Astrocyte of the spinal cord (primary cell): ENCODE data around the gene OPRL1.
"Not testable (repeated sequence)": the region's sequence is repeated elsewhere in the genome, so short reads cannot be mapped to it uniquely, and the experiment has no call there.

ENCODE experiments used
- DNase-seq: peaks from one replicate; pipeline ENCODE4 v3.0.0; 2011; ENCODE audit warnings: low read depth, low spot score
- H3K4me3 ChIP-seq: 2 replicates; pipeline ENCODE4 v1.5.1; 2011; ENCODE audit warnings: low read depth, mild to moderate bottlenecking, low read length, moderate library complexity
- CTCF ChIP-seq: IDR thresholded peaks from 2 replicates; pipeline ENCODE4 v1.5.1; 2012; ENCODE audit warnings: low read depth, mild to moderate bottlenecking, low read length, inconsistent platforms
- in situ Hi-C: cut with HindIII; loops from 2 replicates; pipeline ENCODE4 v1.10.0; 2017; ENCODE audit warnings: low sequenced_read_pairs

The OPRL1 gene

GRCh38 chr20:64116541-64117431 is 36.9 kb downstream of the OPRL1 start:
- H3K4me3 ChIP-seq: no peak overlapping the region
- DNase-seq: no peak

GRCh38 chr20:64117432-64117777 is 37.5 kb downstream of the OPRL1 start:
- H3K4me3 ChIP-seq, in situ Hi-C loops, DNase-seq: not testable (repeated sequence)

More at GRCh38 chr20:64116541-64117431, 36.9 kb downstream of the OPRL1 start:
- no peak for TF ChIP-seq CTCF
- in situ Hi-C loops: no loop called here

- no peak overlapping the region for H3K4me3 ChIP-seq
- DNase-seq: no peak
- in situ Hi-C loops: no loop called here
- no peak for TF ChIP-seq CTCF
Measured at GRCh38 chr20:64119301-64119680, 39.4 kb downstream of the OPRL1 start.

- H3K4me3 ChIP-seq: no peak overlapping the region
- DNase-seq: no peak
- in situ Hi-C loops: no loop called here
- no peak for TF ChIP-seq CTCF
Measured at GRCh38 chr20:64119681-64120341, 39.9 kb downstream of the OPRL1 start.

GRCh38 chr20:64121586-64121985 is 41.7 kb downstream of the OPRL1 start:
- no peak for DNase-seq
- H3K4me3 ChIP-seq: no peak overlapping the region
- TF ChIP-seq CTCF: no peak
- in situ Hi-C loops: no loop called here

- DNase-seq, in situ Hi-C loops, H3K4me3 ChIP-seq: not testable (repeated sequence)
Measured at GRCh38 chr20:64122927-64123326, 43.0 kb downstream of the OPRL1 start.

- in situ Hi-C loops, DNase-seq, H3K4me3 ChIP-seq: not testable (repeated sequence)
Measured at GRCh38 chr20:64123517-64123916, 43.6 kb downstream of the OPRL1 start.

- H3K4me3 ChIP-seq: no peak overlapping the region
- TF ChIP-seq CTCF: no peak
- no peak for DNase-seq
- in situ Hi-C loops: no loop called here
Measured at GRCh38 chr20:64129146-64129782, 49.4 kb downstream of the OPRL1 start.
